ENCODE measurements around the gene NHSL2. TPM values are rescaled to one million over a fixed set of nuclear protein-coding genes. Genes with fewer than 3 reads are reported as not detected.

NHSL2 gene
- total RNA-seq, 1 experiment from 2014 or later: 0.58 TPM

GRCh38 chrX:72142094-72142793, 231.6 kb downstream of the NHSL2 start:
- CTCF ChIA-PET: no interaction called here
- Histone ChIP-seq H3K4me1 (ENCODE audit: insufficient read depth, low read length, poor library complexity, severe bottlenecking) (no peaks in the 10 kb centered on the region), H3K27me3 (replicated peaks; ENCODE audit: insufficient read depth, low read depth, low read length, poor library complexity) (peaks cover 5% of the 10 kb centered on the region), H3K4me3 (ENCODE audit: low read depth, low read length, poor library complexity, severe bottlenecking) (no peak overlapping the region), H3K27ac (ENCODE audit: low read depth, low read length, poor library complexity, severe bottlenecking) (no peak overlapping the region), H3K36me3 (ENCODE audit: insufficient read depth, low read length, poor library complexity, severe bottlenecking) (no peaks in the 10 kb centered on the region), H3K9me3 (ENCODE audit: low read depth, low read length, poor library complexity, severe bottlenecking) (no peaks in the 10 kb centered on the region)
- BruUV-seq (replicated peaks): no TSS peak
- no peak for TF ChIP-seq CTCF (conservative IDR thresholded peaks at IDR 0.05; ENCODE audit: low read depth, low read length)
- no peak for TF ChIP-seq EZH2 (IDR thresholded peaks at IDR 0.05; ENCODE audit: borderline replicate concordance, low read depth, low read length, poor library complexity, severe bottlenecking)
- no peak for DNase-seq (ENCODE audit: low spot score)
- intact Hi-C loops (cut with micrococcal nuclease; ENCODE audit: unreplicated experiment): no loop called here
- POLR2A ChIA-PET (ENCODE audit: low non-redundant PET): no interaction called here

- Histone ChIP-seq H3K27ac (ENCODE audit: low read depth, low read length, poor library complexity, severe bottlenecking) (no peak overlapping the region), H3K36me3 (ENCODE audit: insufficient read depth, low read length, poor library complexity, severe bottlenecking) (no peaks in the 10 kb centered on the region), H3K4me3 (ENCODE audit: low read depth, low read length, poor library complexity, severe bottlenecking) (no peak overlapping the region), H3K9me3 (ENCODE audit: low read depth, low read length, poor library complexity, severe bottlenecking) (no peaks in the 10 kb centered on the region), H3K27me3 (replicated peaks; ENCODE audit: insufficient read depth, low read depth, low read length, poor library complexity) (peaks cover 12% of the 10 kb centered on the region), H3K4me1 (ENCODE audit: insufficient read depth, low read length, poor library complexity, severe bottlenecking) (no peaks in the 10 kb centered on the region)
- ChIA-PET CTCF (no interaction called here), POLR2A (ENCODE audit: low non-redundant PET) (interaction anchor here (0.6 kb wide), 1 partner anchor 128 kb away, joined by 11 read pairs; no protein-coding TSS in a partner anchor)
- no TSS peak for BruUV-seq (replicated peaks)
- no peak for DNase-seq (ENCODE audit: low spot score)
- intact Hi-C loops (cut with micrococcal nuclease; ENCODE audit: unreplicated experiment): no loop called here
- TF ChIP-seq CTCF (conservative IDR thresholded peaks at IDR 0.05; ENCODE audit: low read depth, low read length) (no peak), EZH2 (IDR thresholded peaks at IDR 0.05; ENCODE audit: borderline replicate concordance, low read depth, low read length, poor library complexity, severe bottlenecking) (no peak)
Measured at GRCh38 chrX:72142794-72143608, 232.4 kb downstream of the NHSL2 start.

- Histone ChIP-seq H3K36me3 (ENCODE audit: insufficient read depth, low read length, poor library complexity, severe bottlenecking) (no peaks in the 10 kb centered on the region), H3K4me1 (ENCODE audit: insufficient read depth, low read length, poor library complexity, severe bottlenecking) (no peaks in the 10 kb centered on the region), H3K9me3 (ENCODE audit: low read depth, low read length, poor library complexity, severe bottlenecking) (no peaks in the 10 kb centered on the region), H3K4me3 (ENCODE audit: low read depth, low read length, poor library complexity, severe bottlenecking) (no peak overlapping the region), H3K27ac (ENCODE audit: low read depth, low read length, poor library complexity, severe bottlenecking) (no peak overlapping the region), H3K27me3 (replicated peaks; ENCODE audit: insufficient read depth, low read depth, low read length, poor library complexity) (peaks cover 12% of the 10 kb centered on the region)
- BruUV-seq (replicated peaks): no TSS peak
- CTCF ChIA-PET: no interaction called here
- POLR2A ChIA-PET (ENCODE audit: low non-redundant PET): no interaction called here
- no peak for TF ChIP-seq EZH2 (IDR thresholded peaks at IDR 0.05; ENCODE audit: borderline replicate concordance, low read depth, low read length, poor library complexity, severe bottlenecking)
- TF ChIP-seq CTCF (conservative IDR thresholded peaks at IDR 0.05; ENCODE audit: low read depth, low read length): no peak
- DNase-seq (ENCODE audit: low spot score): no peak
- intact Hi-C loops (cut with micrococcal nuclease; ENCODE audit: unreplicated experiment): no loop called here
Measured at GRCh38 chrX:72143609-72143907, 232.9 kb downstream of the NHSL2 start.

Measured in A673 (cell line).